ENCODE data around the gene ADCY9.
"Not testable (repeated sequence)": the region's sequence is repeated elsewhere in the genome, so short reads cannot be mapped to it uniquely, and the experiment has no call there.

The ADCY9 gene

GRCh38 chr16:3959148-3959547 is 157.1 kb downstream of the ADCY9 start:
- H3K27ac ChIP-seq (ENCODE audit: low read length): no peak overlapping the region
- H3K36me3 ChIP-seq (ENCODE audit: control insufficient read depth, low read depth, low read length): no peaks in the 10 kb centered on the region
- no peaks in the 10 kb centered on the region for H3K9me3 ChIP-seq (ENCODE audit: control insufficient read depth, low read depth, low read length)
- no peak overlapping the region for H3K4me3 ChIP-seq (ENCODE audit: low read length)
- H3K9ac ChIP-seq (ENCODE audit: low read length): no peak overlapping the region
- H3K27me3 ChIP-seq (ENCODE audit: control insufficient read depth, insufficient read depth, low read length): no peaks in the 10 kb centered on the region
- H3K4me1 ChIP-seq (ENCODE audit: control insufficient read depth, low read depth, low read length): peaks cover 7% of the 10 kb centered on the region

- no peaks in the 10 kb centered on the region for H3K27me3 ChIP-seq (ENCODE audit: control insufficient read depth, insufficient read depth, low read length)
- H3K4me1 ChIP-seq (ENCODE audit: control insufficient read depth, low read depth, low read length): no peaks in the 10 kb centered on the region
- H3K9me3 ChIP-seq (ENCODE audit: control insufficient read depth, low read depth, low read length): no peaks in the 10 kb centered on the region
- H3K36me3 ChIP-seq (ENCODE audit: control insufficient read depth, low read depth, low read length): no peaks in the 10 kb centered on the region
- no peak overlapping the region for H3K9ac ChIP-seq (ENCODE audit: low read length)
- no peak overlapping the region for H3K27ac ChIP-seq (ENCODE audit: low read length)
- H3K4me3 ChIP-seq (ENCODE audit: low read length): no peak overlapping the region
Measured at GRCh38 chr16:3957344-3957980, 158.8 kb downstream of the ADCY9 start.

GRCh38 chr16:3954411-3954921 is 161.8 kb downstream of the ADCY9 start:
- H3K4me3 ChIP-seq (ENCODE audit: low read length): no peak overlapping the region
- H3K27ac ChIP-seq (ENCODE audit: low read length): no peak overlapping the region
- H3K36me3 ChIP-seq (ENCODE audit: control insufficient read depth, low read depth, low read length): no peaks in the 10 kb centered on the region
- no peaks in the 10 kb centered on the region for H3K9me3 ChIP-seq (ENCODE audit: control insufficient read depth, low read depth, low read length)
- no peaks in the 10 kb centered on the region for H3K27me3 ChIP-seq (ENCODE audit: control insufficient read depth, insufficient read depth, low read length)
- no peak overlapping the region for H3K9ac ChIP-seq (ENCODE audit: low read length)
- no peaks in the 10 kb centered on the region for H3K4me1 ChIP-seq (ENCODE audit: control insufficient read depth, low read depth, low read length)

- no peaks in the 10 kb centered on the region for H3K27me3 ChIP-seq (ENCODE audit: control insufficient read depth, insufficient read depth, low read length)
- H3K36me3 ChIP-seq (ENCODE audit: control insufficient read depth, low read depth, low read length): no peaks in the 10 kb centered on the region
- H3K4me3 ChIP-seq (ENCODE audit: low read length): no peak overlapping the region
- no peak overlapping the region for H3K9ac ChIP-seq (ENCODE audit: low read length)
- no peaks in the 10 kb centered on the region for H3K4me1 ChIP-seq (ENCODE audit: control insufficient read depth, low read depth, low read length)
- no peak overlapping the region for H3K27ac ChIP-seq (ENCODE audit: low read length)
- no peaks in the 10 kb centered on the region for H3K9me3 ChIP-seq (ENCODE audit: control insufficient read depth, low read depth, low read length)
Measured at GRCh38 chr16:3953728-3954410, 162.4 kb downstream of the ADCY9 start.

GRCh38 chr16:3952737-3953131 is 163.5 kb downstream of the ADCY9 start:
- Histone ChIP-seq H3K27me3 (ENCODE audit: control insufficient read depth, insufficient read depth, low read length) (no peaks in the 10 kb centered on the region), H3K9ac (ENCODE audit: low read length) (no peak overlapping the region), H3K9me3 (ENCODE audit: control insufficient read depth, low read depth, low read length) (no peaks in the 10 kb centered on the region), H3K4me1 (ENCODE audit: control insufficient read depth, low read depth, low read length) (no peaks in the 10 kb centered on the region), H3K27ac (ENCODE audit: low read length) (no peak overlapping the region), H3K4me3 (ENCODE audit: low read length) (no peak overlapping the region), H3K36me3 (ENCODE audit: control insufficient read depth, low read depth, low read length) (no peaks in the 10 kb centered on the region)

- no peaks in the 10 kb centered on the region for H3K9me3 ChIP-seq (ENCODE audit: control insufficient read depth, low read depth, low read length)
- H3K4me3 ChIP-seq (ENCODE audit: low read length): no peak overlapping the region
- no peak overlapping the region for H3K9ac ChIP-seq (ENCODE audit: low read length)
- H3K4me1 ChIP-seq (ENCODE audit: control insufficient read depth, low read depth, low read length): no peaks in the 10 kb centered on the region
- no peaks in the 10 kb centered on the region for H3K27me3 ChIP-seq (ENCODE audit: control insufficient read depth, insufficient read depth, low read length)
- H3K27ac ChIP-seq (ENCODE audit: low read length): no peak overlapping the region
- H3K36me3 ChIP-seq (ENCODE audit: control insufficient read depth, low read depth, low read length): no peaks in the 10 kb centered on the region
Measured at GRCh38 chr16:3951861-3952736, 164.1 kb downstream of the ADCY9 start.

- H3K36me3 ChIP-seq (ENCODE audit: control insufficient read depth, low read depth, low read length); H3K27me3 ChIP-seq (ENCODE audit: control insufficient read depth, insufficient read depth, low read length); H3K4me1 ChIP-seq (ENCODE audit: control insufficient read depth, low read depth, low read length); H3K9ac ChIP-seq (ENCODE audit: low read length); H3K4me3 ChIP-seq (ENCODE audit: low read length); H3K9me3 ChIP-seq (ENCODE audit: control insufficient read depth, low read depth, low read length); H3K27ac ChIP-seq (ENCODE audit: low read length): not testable (repeated sequence)
Measured at GRCh38 chr16:3951380-3951779, 164.9 kb downstream of the ADCY9 start.

- Histone ChIP-seq H3K4me1 (ENCODE audit: control insufficient read depth, low read depth, low read length) (no peaks in the 10 kb centered on the region), H3K9ac (ENCODE audit: low read length) (no peak overlapping the region), H3K27me3 (ENCODE audit: control insufficient read depth, insufficient read depth, low read length) (no peaks in the 10 kb centered on the region), H3K36me3 (ENCODE audit: control insufficient read depth, low read depth, low read length) (no peaks in the 10 kb centered on the region), H3K4me3 (ENCODE audit: low read length) (no peak overlapping the region), H3K9me3 (ENCODE audit: control insufficient read depth, low read depth, low read length) (no peaks in the 10 kb centered on the region), H3K27ac (ENCODE audit: low read length) (no peak overlapping the region)
Measured at GRCh38 chr16:3950343-3951193, 165.7 kb downstream of the ADCY9 start.

- Histone ChIP-seq H3K4me1 (ENCODE audit: control insufficient read depth, low read depth, low read length) (no peaks in the 10 kb centered on the region), H3K9me3 (ENCODE audit: control insufficient read depth, low read depth, low read length) (no peaks in the 10 kb centered on the region), H3K9ac (ENCODE audit: low read length) (no peak overlapping the region), H3K4me3 (ENCODE audit: low read length) (no peak overlapping the region), H3K36me3 (ENCODE audit: control insufficient read depth, low read depth, low read length) (no peaks in the 10 kb centered on the region), H3K27ac (ENCODE audit: low read length) (no peak overlapping the region), H3K27me3 (ENCODE audit: control insufficient read depth, insufficient read depth, low read length) (no peaks in the 10 kb centered on the region)
Measured at GRCh38 chr16:3949946-3950342, 166.3 kb downstream of the ADCY9 start.

GRCh38 chr16:3949287-3949686 is 167.0 kb downstream of the ADCY9 start:
- Histone ChIP-seq H3K4me3 (ENCODE audit: low read length) (no peak overlapping the region), H3K9ac (ENCODE audit: low read length) (no peak overlapping the region), H3K27ac (ENCODE audit: low read length) (no peak overlapping the region), H3K9me3 (ENCODE audit: control insufficient read depth, low read depth, low read length) (no peaks in the 10 kb centered on the region), H3K4me1 (ENCODE audit: control insufficient read depth, low read depth, low read length) (no peaks in the 10 kb centered on the region), H3K36me3 (ENCODE audit: control insufficient read depth, low read depth, low read length) (no peaks in the 10 kb centered on the region), H3K27me3 (ENCODE audit: control insufficient read depth, insufficient read depth, low read length) (no peaks in the 10 kb centered on the region)
